Natural killer cell (primary cell): ENCODE data around the gene TBC1D2B. TPM values are rescaled to one million over a fixed set of nuclear protein-coding genes. Genes with fewer than 3 reads are reported as not detected.

Experiments used
- ATAC-seq, 3 donors: fragments of 150-1000 bp in 2 of 3; fragments of 200-7000 bp in 1 of 3; cut with Tn5 transposase; 1 replicate in 1 of 3; 2 replicates in 2 of 3; pipeline ENCODE4 v1.10.0; 2021; ENCODE audit warnings: mild to moderate bottlenecking in 2 of 3, moderate library complexity in 2 of 3
- DNase-seq, 2 donors: peaks; one replicate each; pipeline versions ENCODE4 v3.0.0 to v3.0.0-alpha.2; 2013 to 2021; ENCODE audit warnings: mixed read lengths in 1 of 2
- H3K27ac ChIP-seq: one replicate; pipeline ENCODE4 v1.5.1; 2013; ENCODE audit warnings: mild to moderate bottlenecking, low read length
- H3K27me3 ChIP-seq: one replicate; pipeline ENCODE4 v1.6.1; 2013; ENCODE audit warnings: low read length; ENCODE audit not compliant: control insufficient read depth, insufficient read depth
- H3K36me3 ChIP-seq: one replicate; pipeline ENCODE4 v1.6.1; 2013; ENCODE audit warnings: low read length; ENCODE audit not compliant: control insufficient read depth, insufficient read depth
- H3K4me1 ChIP-seq: one replicate; pipeline ENCODE4 v1.6.1; 2013; ENCODE audit warnings: low read length; ENCODE audit not compliant: control insufficient read depth, insufficient read depth
- H3K4me3 ChIP-seq: one replicate; pipeline ENCODE4 v1.5.1; 2013; ENCODE audit warnings: low read length
- H3K9me3 ChIP-seq: one replicate; pipeline ENCODE4 v1.6.1; 2013; ENCODE audit warnings: low read length; ENCODE audit not compliant: control insufficient read depth, insufficient read depth
- H3K27ac Mint-ChIP-seq, 2 donors: one replicate each; pipeline ENCODE4 v1.8.0; 2022; ENCODE audit warnings: mild to moderate bottlenecking in 2 of 2, mixed read lengths in 2 of 2, moderate library complexity in 1 of 2
- H3K27me3 Mint-ChIP-seq, 2 donors: one replicate each; pipeline ENCODE4 v1.8.0; 2022; ENCODE audit warnings: low read depth in 2 of 2, mixed read lengths in 2 of 2
- H3K36me3 Mint-ChIP-seq: one replicate; pipeline ENCODE4 v1.8.0; 2022; ENCODE audit warnings: mixed read lengths
- H3K4me1 Mint-ChIP-seq, 2 donors: one replicate each; pipeline ENCODE4 v1.8.0; 2022; ENCODE audit warnings: mixed read lengths in 2 of 2
- H3K4me3 Mint-ChIP-seq: one replicate; pipeline ENCODE4 v1.8.0; 2022; ENCODE audit warnings: mild to moderate bottlenecking, moderate library complexity, mixed read lengths
- H3K9me3 Mint-ChIP-seq, 2 donors: one replicate each; pipeline ENCODE4 v1.8.0; 2022; ENCODE audit warnings: mixed read lengths in 2 of 2
- WGBS: methylation state at CpG from one replicate; pipeline ENCODE4 v1.1.7; 2013; ENCODE audit warnings: missing lambda C conversion rate; ENCODE audit not compliant: insufficient coverage; 5-methylcytosine and 5-hydroxymethylcytosine counted together
- intact Hi-C: fragments of 100-400 bp; cut with micrococcal nuclease; formaldehyde crosslinking; loops from one replicate; pipeline ENCODE4 v1.14.2; 2022
- total RNA-seq, 4 donors: library from RNA; stranded (reverse); fragments of 120-200 nt in 1 of 4; gene quantifications; one replicate each; pipeline versions ENCODE4 v1.2.3 to v1.2.4, GENCODE V29; 2013 to 2022
- TF ChIP-seq, protein P1 (sequence below): fragments of 200-600 bp; IDR thresholded peaks from one replicate; pipeline ENCODE4 v1.8.0; 2022; ENCODE audit warnings: antibody characterized with exemption

TBC1D2B gene
- total RNA-seq, 3 donors from 2014 or later (not counting 1 experiment from before 2014, with no cell fraction given): 54.0 to 83.5 (median 56.7) TPM

DNA sequence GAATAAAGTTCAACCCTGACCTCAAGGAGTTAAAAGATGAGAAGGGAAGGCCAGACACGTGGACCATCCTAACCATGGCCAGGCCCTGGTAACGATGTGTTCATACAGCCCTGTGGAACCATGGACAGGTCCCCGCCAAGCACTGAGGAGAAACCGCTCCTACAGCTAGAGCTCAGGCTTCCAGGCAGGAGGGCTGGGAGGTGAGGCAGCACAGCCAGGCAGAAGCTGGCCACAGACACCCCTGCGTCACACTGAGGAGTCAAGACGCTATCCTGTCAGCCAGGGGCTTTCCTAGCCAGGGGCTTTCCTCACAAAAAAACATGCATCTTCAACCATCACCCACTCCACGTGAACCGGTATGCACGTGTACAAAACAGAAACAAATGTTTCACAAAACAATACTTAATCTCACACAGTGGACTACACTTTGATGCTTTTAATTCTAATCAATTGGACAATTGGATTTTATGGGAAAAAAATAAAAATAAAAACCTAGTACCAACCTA is 73.2 kb downstream of the TBC1D2B start:
- intact Hi-C loops: no loop called here
- Histone ChIP-seq H3K4me1 (no peaks in the 10 kb centered on the region), H3K36me3 (peaks cover 68% of the 10 kb centered on the region), H3K27ac (no peak overlapping the region), H3K4me3 (no peak overlapping the region), H3K27me3 (no peaks in the 10 kb centered on the region), H3K9me3 (no peaks in the 10 kb centered on the region)
- WGBS: 82% methylated on average over 9 of the region's 9 CpGs
- ATAC-seq (no peak), DNase-seq (peak in 1 of 2 donors; percentile 47)
- H3K9me3 Mint-ChIP-seq: no peaks in the 10 kb centered on the region
- TF ChIP-seq, protein P1, sequence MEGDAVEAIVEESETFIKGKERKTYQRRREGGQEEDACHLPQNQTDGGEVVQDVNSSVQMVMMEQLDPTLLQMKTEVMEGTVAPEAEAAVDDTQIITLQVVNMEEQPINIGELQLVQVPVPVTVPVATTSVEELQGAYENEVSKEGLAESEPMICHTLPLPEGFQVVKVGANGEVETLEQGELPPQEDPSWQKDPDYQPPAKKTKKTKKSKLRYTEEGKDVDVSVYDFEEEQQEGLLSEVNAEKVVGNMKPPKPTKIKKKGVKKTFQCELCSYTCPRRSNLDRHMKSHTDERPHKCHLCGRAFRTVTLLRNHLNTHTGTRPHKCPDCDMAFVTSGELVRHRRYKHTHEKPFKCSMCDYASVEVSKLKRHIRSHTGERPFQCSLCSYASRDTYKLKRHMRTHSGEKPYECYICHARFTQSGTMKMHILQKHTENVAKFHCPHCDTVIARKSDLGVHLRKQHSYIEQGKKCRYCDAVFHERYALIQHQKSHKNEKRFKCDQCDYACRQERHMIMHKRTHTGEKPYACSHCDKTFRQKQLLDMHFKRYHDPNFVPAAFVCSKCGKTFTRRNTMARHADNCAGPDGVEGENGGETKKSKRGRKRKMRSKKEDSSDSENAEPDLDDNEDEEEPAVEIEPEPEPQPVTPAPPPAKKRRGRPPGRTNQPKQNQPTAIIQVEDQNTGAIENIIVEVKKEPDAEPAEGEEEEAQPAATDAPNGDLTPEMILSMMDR: no peak
- H3K4me1 Mint-ChIP-seq: peaks cover 15 to 22% of the 10 kb centered on the region in 2 donors
- H3K4me3 Mint-ChIP-seq: no peak overlapping the region
- no peaks in the 10 kb centered on the region for H3K27me3 Mint-ChIP-seq
- H3K27ac Mint-ChIP-seq: no peak overlapping the region
- peaks cover 16% of the 10 kb centered on the region for H3K36me3 Mint-ChIP-seq

DNA sequence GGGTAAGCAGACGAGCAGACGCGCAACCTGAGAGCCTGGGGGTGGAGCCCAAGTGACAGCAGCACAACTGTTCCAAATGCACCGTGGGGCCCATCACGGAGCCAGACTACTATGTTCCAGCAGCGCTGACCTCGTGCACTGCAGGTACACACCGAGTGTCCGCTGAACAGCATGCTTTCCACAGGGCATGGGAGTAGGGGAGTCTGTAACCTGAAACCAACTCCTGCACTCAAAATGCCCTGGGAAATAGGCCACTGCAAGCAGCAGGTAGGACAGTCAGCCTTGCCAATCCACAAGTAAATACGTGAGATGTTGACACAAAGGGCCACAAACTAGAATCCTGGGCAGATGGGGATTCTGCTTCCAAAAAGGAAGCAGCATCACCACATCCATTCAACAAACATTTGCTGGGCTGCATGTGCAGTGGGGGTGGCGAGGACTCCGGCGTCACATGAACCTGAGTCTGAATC is 73.9 kb downstream of the TBC1D2B start:
- Histone ChIP-seq H3K27ac (no peak overlapping the region), H3K27me3 (no peaks in the 10 kb centered on the region), H3K4me3 (no peak overlapping the region), H3K36me3 (peaks cover 71% of the 10 kb centered on the region), H3K9me3 (no peaks in the 10 kb centered on the region), H3K4me1 (no peaks in the 10 kb centered on the region)
- TF ChIP-seq, protein P1: no peak
- ATAC-seq (no peak), DNase-seq (no peak)
- no peak overlapping the region for H3K27ac Mint-ChIP-seq
- H3K4me1 Mint-ChIP-seq: peaks cover 15 to 22% of the 10 kb centered on the region in 2 donors
- WGBS: 97% methylated on average over 13 of the region's 13 CpGs
- H3K27me3 Mint-ChIP-seq: no peaks in the 10 kb centered on the region
- intact Hi-C loops: no loop called here
- H3K9me3 Mint-ChIP-seq: no peaks in the 10 kb centered on the region
- no peak overlapping the region for H3K4me3 Mint-ChIP-seq
- H3K36me3 Mint-ChIP-seq: peaks cover 16% of the 10 kb centered on the region

DNA sequence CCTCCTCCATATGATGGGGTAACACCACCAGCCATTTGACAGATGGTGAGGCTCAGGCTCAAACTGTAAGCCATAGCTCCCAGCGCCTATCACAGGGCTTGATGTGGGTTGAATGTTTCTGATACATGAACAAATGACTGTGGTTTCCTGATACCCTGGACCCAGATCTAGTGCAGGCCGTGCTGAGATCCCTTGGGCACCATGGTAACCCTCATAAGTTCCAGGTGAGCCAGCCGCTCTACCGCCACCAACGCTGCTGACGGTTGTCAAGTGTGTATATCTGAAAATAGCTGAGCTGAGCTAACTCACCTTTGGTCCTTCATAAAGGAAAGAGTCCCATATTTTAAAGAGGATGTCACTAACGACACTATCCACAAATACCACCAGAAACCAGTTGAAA is 74.5 kb downstream of the TBC1D2B start:
- DNase-seq (no peak), ATAC-seq (no peak)
- Histone ChIP-seq H3K4me1 (no peaks in the 10 kb centered on the region), H3K36me3 (peaks cover 70% of the 10 kb centered on the region), H3K27ac (no peak overlapping the region), H3K27me3 (no peaks in the 10 kb centered on the region), H3K9me3 (no peaks in the 10 kb centered on the region), H3K4me3 (no peak overlapping the region)
- TF ChIP-seq, protein P1: no peak
- H3K9me3 Mint-ChIP-seq: no peaks in the 10 kb centered on the region
- intact Hi-C loops: no loop called here
- 93% methylated on average over 6 of the region's 7 CpGs for WGBS
- H3K4me1 Mint-ChIP-seq: peaks cover 15 to 22% of the 10 kb centered on the region in 2 donors
- no peaks in the 10 kb centered on the region for H3K27me3 Mint-ChIP-seq
- H3K36me3 Mint-ChIP-seq: peaks cover 16% of the 10 kb centered on the region
- H3K4me3 Mint-ChIP-seq: no peak overlapping the region
- no peak overlapping the region for H3K27ac Mint-ChIP-seq

DNA sequence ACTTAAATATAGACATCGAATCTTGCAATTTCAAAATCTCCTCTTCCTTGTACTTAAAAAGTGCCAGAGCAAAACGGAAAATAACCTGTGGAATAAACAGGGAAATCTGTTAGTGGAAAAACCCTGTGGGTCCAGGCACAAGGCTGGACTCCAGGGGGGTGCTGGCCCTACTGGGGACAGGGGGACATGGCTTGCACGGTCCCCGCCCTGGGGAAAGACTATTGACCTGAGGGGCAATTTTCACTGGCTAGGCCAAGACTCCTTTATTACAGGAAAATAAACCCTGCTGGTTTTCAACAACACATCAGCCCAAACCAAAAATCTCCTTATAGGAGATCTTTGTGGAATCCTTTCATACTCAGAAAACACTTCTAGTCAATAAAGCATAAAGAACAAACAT is 75.9 kb downstream of the TBC1D2B start:
- intact Hi-C loops: no loop called here
- H3K4me1 Mint-ChIP-seq: peaks cover 9 to 13% of the 10 kb centered on the region in 2 donors
- ATAC-seq: no peak
- no peak overlapping the region for H3K27ac Mint-ChIP-seq
- no peak overlapping the region for H3K4me3 Mint-ChIP-seq
- DNase-seq: no peak
- peaks cover 10% of the 10 kb centered on the region for H3K36me3 Mint-ChIP-seq
- no peaks in the 10 kb centered on the region for H3K4me1 ChIP-seq
- H3K9me3 Mint-ChIP-seq: no peaks in the 10 kb centered on the region
- H3K36me3 ChIP-seq: peaks cover 66% of the 10 kb centered on the region
- H3K27me3 Mint-ChIP-seq: no peaks in the 10 kb centered on the region
- 100% methylated on average over 3 of the region's 4 CpGs for WGBS
- no peaks in the 10 kb centered on the region for H3K27me3 ChIP-seq
- TF ChIP-seq, protein P1: no peak
- H3K27ac ChIP-seq: no peak overlapping the region
- H3K9me3 ChIP-seq: no peaks in the 10 kb centered on the region
- no peak overlapping the region for H3K4me3 ChIP-seq
